Upper lobe of left lung (tissue), 4 donors: ENCODE results near the gene PPP1R12A.

ENCODE experiments used
- EP300 ChIP-seq, 4 donors: sonication (generic); formaldehyde crosslinking; IDR thresholded peaks; one replicate each; pipeline ENCODE4 v1.5.1; 2017; ENCODE audit warnings: antibody characterized with exemption in 4 of 4, control low read depth in 2 of 4
- POLR2A ChIP-seq, 4 donors: fragments of 450-650 bp; IDR thresholded peaks; one replicate each; pipeline ENCODE4 v1.5.1; 2016 to 2017; ENCODE audit warnings: antibody characterized with exemption in 4 of 4, mild to moderate bottlenecking in 2 of 4
- POLR2AphosphoS5 ChIP-seq, 2 donors: sonication (generic); formaldehyde crosslinking; IDR thresholded peaks; one replicate each; pipeline ENCODE4 v1.5.1; 2017; ENCODE audit warnings: antibody characterized with exemption in 2 of 2
- TF ChIP-seq, protein P1 (sequence below), 6 experiments: fragments of 450-650 bp in 4 of 6; fragments of 200-600 bp in 2 of 6; sonication (generic) in 2 of 6; IDR thresholded peaks; one replicate each; pipeline ENCODE4 v1.5.1; 2016 to 2019; ENCODE audit warnings: antibody characterized with exemption in 6 of 6

DNA sequence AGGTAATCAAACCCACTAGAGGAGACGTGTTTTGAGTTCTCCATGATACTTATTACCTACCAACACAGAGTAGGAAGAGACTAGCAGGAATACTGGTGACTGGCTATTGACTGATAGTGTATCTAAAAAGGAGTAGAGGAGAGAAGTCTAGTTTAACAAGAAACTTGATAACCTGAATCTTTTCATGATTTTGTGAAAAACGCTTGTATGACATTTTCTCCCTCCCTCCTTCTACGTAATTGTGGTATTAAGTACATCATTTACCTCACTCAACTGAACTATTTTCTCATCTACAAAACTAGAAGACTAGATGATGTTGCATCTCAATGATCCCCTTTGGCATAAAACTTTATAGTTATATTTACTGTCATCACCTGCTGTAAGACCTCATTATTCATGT, 107.4 kb downstream of the PPP1R12A start:
- TF ChIP-seq, protein P1, sequence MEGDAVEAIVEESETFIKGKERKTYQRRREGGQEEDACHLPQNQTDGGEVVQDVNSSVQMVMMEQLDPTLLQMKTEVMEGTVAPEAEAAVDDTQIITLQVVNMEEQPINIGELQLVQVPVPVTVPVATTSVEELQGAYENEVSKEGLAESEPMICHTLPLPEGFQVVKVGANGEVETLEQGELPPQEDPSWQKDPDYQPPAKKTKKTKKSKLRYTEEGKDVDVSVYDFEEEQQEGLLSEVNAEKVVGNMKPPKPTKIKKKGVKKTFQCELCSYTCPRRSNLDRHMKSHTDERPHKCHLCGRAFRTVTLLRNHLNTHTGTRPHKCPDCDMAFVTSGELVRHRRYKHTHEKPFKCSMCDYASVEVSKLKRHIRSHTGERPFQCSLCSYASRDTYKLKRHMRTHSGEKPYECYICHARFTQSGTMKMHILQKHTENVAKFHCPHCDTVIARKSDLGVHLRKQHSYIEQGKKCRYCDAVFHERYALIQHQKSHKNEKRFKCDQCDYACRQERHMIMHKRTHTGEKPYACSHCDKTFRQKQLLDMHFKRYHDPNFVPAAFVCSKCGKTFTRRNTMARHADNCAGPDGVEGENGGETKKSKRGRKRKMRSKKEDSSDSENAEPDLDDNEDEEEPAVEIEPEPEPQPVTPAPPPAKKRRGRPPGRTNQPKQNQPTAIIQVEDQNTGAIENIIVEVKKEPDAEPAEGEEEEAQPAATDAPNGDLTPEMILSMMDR (IDR thresholded peaks at IDR 0.05) = no peak
- no peak for TF ChIP-seq POLR2A (IDR thresholded peaks at IDR 0.05)
- no peak for TF ChIP-seq EP300 (IDR thresholded peaks at IDR 0.05)
- TF ChIP-seq POLR2AphosphoS5 (IDR thresholded peaks at IDR 0.05) = no peak
